Measurements from ENCODE around the gene ARHGAP11A. TPM values are rescaled to one million over a fixed set of nuclear protein-coding genes. Genes with fewer than 3 reads are reported as not detected.

The ARHGAP11A gene
- total RNA-seq, 2 donors from 2014 or later, result 0.68 to 0.92 TPM

DNA sequence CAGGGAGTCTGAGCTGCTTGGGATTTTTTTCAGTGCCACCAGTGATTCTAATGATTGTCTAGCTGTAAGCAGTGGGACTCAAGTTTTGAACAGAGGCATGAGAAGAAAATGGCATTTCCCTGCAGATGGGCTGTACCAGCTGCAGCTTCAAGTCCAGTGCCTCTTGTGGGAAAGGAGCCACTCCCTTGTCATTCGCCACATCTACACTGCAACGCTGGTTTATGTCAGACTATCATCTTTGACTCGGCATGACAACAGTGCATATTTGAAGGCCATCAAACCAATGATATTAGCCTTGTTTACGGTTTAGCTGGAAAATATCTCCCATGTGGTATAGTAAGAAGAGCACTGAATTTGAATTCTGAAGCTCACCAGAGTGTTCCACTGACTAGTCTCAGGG lies 48.4 kb downstream of the ARHGAP11A start:
- DNase-seq (ENCODE audit: low spot score) (no peak), ATAC-seq (ENCODE audit: insufficient number of reproducible peaks, low FRiP score, low read depth) (no peak)
- no peaks in the 10 kb centered on the region for H3K36me3 ChIP-seq
- H3K27me3 ChIP-seq (replicated peaks; ENCODE audit: insufficient read depth), result no peaks in the 10 kb centered on the region
- TF ChIP-seq, protein P1, sequence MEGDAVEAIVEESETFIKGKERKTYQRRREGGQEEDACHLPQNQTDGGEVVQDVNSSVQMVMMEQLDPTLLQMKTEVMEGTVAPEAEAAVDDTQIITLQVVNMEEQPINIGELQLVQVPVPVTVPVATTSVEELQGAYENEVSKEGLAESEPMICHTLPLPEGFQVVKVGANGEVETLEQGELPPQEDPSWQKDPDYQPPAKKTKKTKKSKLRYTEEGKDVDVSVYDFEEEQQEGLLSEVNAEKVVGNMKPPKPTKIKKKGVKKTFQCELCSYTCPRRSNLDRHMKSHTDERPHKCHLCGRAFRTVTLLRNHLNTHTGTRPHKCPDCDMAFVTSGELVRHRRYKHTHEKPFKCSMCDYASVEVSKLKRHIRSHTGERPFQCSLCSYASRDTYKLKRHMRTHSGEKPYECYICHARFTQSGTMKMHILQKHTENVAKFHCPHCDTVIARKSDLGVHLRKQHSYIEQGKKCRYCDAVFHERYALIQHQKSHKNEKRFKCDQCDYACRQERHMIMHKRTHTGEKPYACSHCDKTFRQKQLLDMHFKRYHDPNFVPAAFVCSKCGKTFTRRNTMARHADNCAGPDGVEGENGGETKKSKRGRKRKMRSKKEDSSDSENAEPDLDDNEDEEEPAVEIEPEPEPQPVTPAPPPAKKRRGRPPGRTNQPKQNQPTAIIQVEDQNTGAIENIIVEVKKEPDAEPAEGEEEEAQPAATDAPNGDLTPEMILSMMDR (IDR thresholded peaks at IDR 0.05), result no peak
- H3K4me3 ChIP-seq, result no peak overlapping the region
- no peaks in the 10 kb centered on the region for H3K9me3 ChIP-seq
- H3K4me1 ChIP-seq (ENCODE audit: control insufficient read depth in 1 of 2, low read depth in 2 of 2), result peaks cover 5 to 17% of the 10 kb centered on the region in 2 donors
- H3K27ac ChIP-seq, result no peak overlapping the region

DNA sequence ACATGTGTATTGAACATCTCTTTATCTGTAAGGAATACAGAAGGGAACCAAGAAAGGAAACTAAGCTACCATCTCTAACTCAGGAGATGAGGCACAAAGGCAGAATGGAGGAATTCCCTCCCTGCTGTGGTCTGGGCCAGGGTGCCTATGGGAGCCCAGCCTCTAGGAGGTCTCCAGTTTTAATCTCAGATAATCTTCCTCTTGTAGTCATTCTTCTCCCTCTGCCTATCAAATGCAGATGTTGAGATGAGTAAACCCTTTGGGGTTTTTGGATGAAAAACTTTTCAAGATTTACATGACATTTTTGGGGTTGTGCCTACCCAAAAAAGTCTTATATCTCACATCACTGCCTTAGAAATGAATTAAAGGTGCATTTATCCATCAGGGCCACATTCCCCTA lies 49.5 kb downstream of the ARHGAP11A start:
- no peaks in the 10 kb centered on the region for H3K36me3 ChIP-seq
- DNase-seq (ENCODE audit: low spot score) (no peak), ATAC-seq (ENCODE audit: insufficient number of reproducible peaks, low FRiP score, low read depth) (no peak)
- peaks cover 0 to 6% of the 10 kb centered on the region in 2 donors for H3K4me1 ChIP-seq (ENCODE audit: control insufficient read depth in 1 of 2, low read depth in 2 of 2)
- H3K4me3 ChIP-seq, result no peak overlapping the region
- H3K27ac ChIP-seq, result no peak overlapping the region
- H3K27me3 ChIP-seq (replicated peaks; ENCODE audit: insufficient read depth), result no peaks in the 10 kb centered on the region
- no peaks in the 10 kb centered on the region for H3K9me3 ChIP-seq
- TF ChIP-seq, protein P1 (IDR thresholded peaks at IDR 0.05), result no peak

DNA sequence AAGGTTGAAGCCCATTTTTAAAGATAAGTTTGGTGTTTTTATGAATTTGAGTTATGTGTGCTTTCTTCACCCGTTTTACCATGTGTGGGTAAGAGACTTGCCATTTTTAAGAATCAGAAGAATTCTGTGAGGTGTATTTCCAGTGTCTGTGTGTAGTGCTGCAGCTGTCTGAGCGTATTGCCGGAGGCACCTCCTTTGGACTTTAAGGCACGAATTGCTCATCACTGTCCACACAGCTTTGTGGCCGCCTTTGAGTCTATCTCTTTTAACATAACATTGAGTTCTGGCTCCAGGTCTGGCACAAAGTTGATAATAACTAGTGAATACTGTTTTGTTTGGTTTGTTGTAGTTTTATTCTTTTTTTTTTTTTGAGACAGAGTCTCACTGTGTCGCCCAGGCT lies 52.0 kb downstream of the ARHGAP11A start:
- ATAC-seq (ENCODE audit: insufficient number of reproducible peaks, low FRiP score, low read depth), result no peak
- Histone ChIP-seq H3K9me3 (no peaks in the 10 kb centered on the region), H3K4me3 (no peak overlapping the region), H3K27ac (no peak overlapping the region), H3K4me1 (ENCODE audit: control insufficient read depth in 1 of 2, low read depth in 2 of 2) (no peaks in the 10 kb centered on the region), H3K36me3 (no peaks in the 10 kb centered on the region), H3K27me3 (replicated peaks; ENCODE audit: insufficient read depth) (no peaks in the 10 kb centered on the region)
- no peak for DNase-seq (ENCODE audit: low spot score)
- TF ChIP-seq, protein P1 (IDR thresholded peaks at IDR 0.05), result no peak

DNA sequence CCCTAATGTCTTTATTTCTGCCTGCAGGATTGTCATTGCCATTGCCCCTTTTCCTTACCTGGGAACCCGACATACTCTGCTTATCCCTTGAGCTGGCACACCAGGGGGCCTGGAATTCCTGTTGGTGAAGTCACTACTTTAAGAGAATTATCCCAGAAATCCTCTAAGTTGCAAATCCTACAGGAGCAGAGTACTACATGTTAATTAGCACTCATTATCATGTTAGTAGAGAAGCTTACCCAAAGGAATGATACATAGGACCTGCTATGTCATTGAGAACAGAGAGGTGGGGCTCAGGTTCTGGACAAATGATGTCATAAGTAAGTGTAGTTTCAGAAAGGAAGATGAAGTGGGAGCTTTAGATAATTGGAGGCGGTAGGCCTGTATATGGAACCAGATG lies 53.6 kb downstream of the ARHGAP11A start:
- Histone ChIP-seq H3K9me3 (no peaks in the 10 kb centered on the region), H3K36me3 (no peaks in the 10 kb centered on the region), H3K27ac (no peak overlapping the region), H3K4me3 (no peak overlapping the region), H3K4me1 (ENCODE audit: control insufficient read depth in 1 of 2, low read depth in 2 of 2) (no peaks in the 10 kb centered on the region), H3K27me3 (replicated peaks; ENCODE audit: insufficient read depth) (no peaks in the 10 kb centered on the region)
- TF ChIP-seq, protein P1 (IDR thresholded peaks at IDR 0.05), result no peak
- no peak for DNase-seq (ENCODE audit: low spot score)
- ATAC-seq (ENCODE audit: insufficient number of reproducible peaks, low FRiP score, low read depth), result no peak

DNA sequence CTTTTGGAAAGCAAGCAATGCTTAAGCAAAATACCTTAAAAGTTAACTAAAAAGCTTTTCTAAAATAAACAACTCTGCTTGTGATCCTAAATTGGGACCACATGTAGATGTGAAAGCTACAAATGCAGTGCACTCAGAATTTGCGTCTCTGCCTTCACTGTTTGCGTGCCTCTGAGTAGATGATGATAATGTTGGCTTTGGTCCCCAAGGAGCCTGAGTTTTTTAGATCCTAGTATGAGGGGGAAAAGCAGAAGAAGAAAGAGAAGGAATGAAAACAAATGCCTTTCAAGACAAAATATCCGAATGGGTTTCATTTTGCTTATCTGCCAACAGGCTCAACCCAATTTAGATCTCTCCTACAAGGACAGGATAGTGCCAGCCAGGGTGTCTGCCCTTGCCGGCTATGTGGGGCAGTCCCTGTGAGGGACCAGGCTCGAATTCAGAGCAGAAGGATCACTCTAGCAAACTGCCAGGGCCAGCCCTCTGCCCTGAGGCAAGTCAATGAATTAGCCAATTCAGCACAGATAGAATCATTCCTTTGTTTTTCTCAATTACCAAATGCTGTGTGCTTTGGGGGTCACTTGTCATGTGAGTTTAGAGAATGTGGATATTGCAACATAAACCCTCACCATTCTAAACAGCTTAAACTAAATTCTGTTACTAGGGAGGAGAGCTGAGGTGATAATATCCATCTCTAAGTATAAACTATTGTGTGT lies 54.8 kb downstream of the ARHGAP11A start:
- Histone ChIP-seq H3K27ac (no peak overlapping the region), H3K4me3 (no peak overlapping the region), H3K4me1 (ENCODE audit: control insufficient read depth in 1 of 2, low read depth in 2 of 2) (no peaks in the 10 kb centered on the region), H3K27me3 (replicated peaks; ENCODE audit: insufficient read depth) (no peaks in the 10 kb centered on the region), H3K9me3 (no peaks in the 10 kb centered on the region), H3K36me3 (no peaks in the 10 kb centered on the region)
- TF ChIP-seq, protein P1 (IDR thresholded peaks at IDR 0.05), result no peak
- peak; percentile 28 for ATAC-seq (ENCODE audit: insufficient number of reproducible peaks, low FRiP score, low read depth)
- no peak for DNase-seq (ENCODE audit: low spot score)

Measured in thoracic aorta (tissue), 2 donors.